NCI-H748 treated with DMSO at 0.1 percent for 48 hours (cell line): ENCODE data around the gene MAP7D3.
"Not testable (repeated sequence)": the region's sequence is repeated elsewhere in the genome, so short reads cannot be mapped to it uniquely, and the experiment has no call there.

Source experiments
- DNase-seq: peaks from one replicate; lab custom pipeline; 2025; lab: John Stamatoyannopoulos, UW

Gene MAP7D3

GRCh38 chrX:136182414-136182813 is 68.8 kb downstream of the MAP7D3 start:
- no peak for DNase-seq

- DNase-seq: no peak
Observed at GRCh38 chrX:136179133-136179532, 72.1 kb downstream of the MAP7D3 start.

- no peak for DNase-seq
Observed at GRCh38 chrX:136176399-136176825, 74.8 kb downstream of the MAP7D3 start.

- DNase-seq: no peak
Observed at GRCh38 chrX:136171420-136171819, 79.8 kb downstream of the MAP7D3 start.

GRCh38 chrX:136170139-136170800 is 80.9 kb downstream of the MAP7D3 start:
- DNase-seq: no peak

- peak; percentile 69 for DNase-seq
Observed at GRCh38 chrX:136168929-136169735, 82.1 kb downstream of the MAP7D3 start.

- not testable (repeated sequence) for DNase-seq
Observed at GRCh38 chrX:136167989-136168388, 83.2 kb downstream of the MAP7D3 start.

- no peak for DNase-seq
Observed at GRCh38 chrX:136166221-136166855, 84.9 kb downstream of the MAP7D3 start.

- DNase-seq: no peak
Observed at GRCh38 chrX:136165406-136165805, 85.8 kb downstream of the MAP7D3 start.

GRCh38 chrX:136163689-136164088 is 87.5 kb downstream of the MAP7D3 start:
- no peak for DNase-seq
